H9 (cell line): Measurements from ENCODE around the gene SDC3. TPM values are rescaled to one million over a fixed set of nuclear protein-coding genes. Genes with fewer than 3 reads are reported as not detected.

Source experiments
- DNase-seq: peaks from one replicate; pipeline ENCODE4 v3.0.0-alpha.2; 2017
- H2AFZ ChIP-seq: one replicate; pipeline ENCODE4 v1.6.1; 2013; ENCODE audit warnings: mild to moderate bottlenecking, low read length, control low read depth, moderate library complexity
- H2AK5ac ChIP-seq: 2 replicates; pipeline ENCODE4 v1.6.1; 2013; ENCODE audit warnings: low read length, control low read depth, mixed read lengths; ENCODE audit not compliant: insufficient read length
- H2BK120ac ChIP-seq: one replicate; pipeline ENCODE4 v1.6.1; 2013; ENCODE audit warnings: low read depth, mild to moderate bottlenecking, low read length, control low read depth, inconsistent platforms; ENCODE audit not compliant: poor library complexity, severe bottlenecking
- H2BK12ac ChIP-seq: 2 replicates; pipeline ENCODE4 v1.6.1; 2013; ENCODE audit warnings: low read length, control low read depth, mixed read lengths, low read depth; ENCODE audit not compliant: insufficient read length
- H2BK15ac ChIP-seq: 2 replicates; pipeline ENCODE4 v1.6.1; 2013; ENCODE audit warnings: low read depth, low read length, control low read depth
- H2BK20ac ChIP-seq: one replicate; pipeline ENCODE4 v1.6.1; 2013; ENCODE audit warnings: low read depth, mild to moderate bottlenecking, low read length, control low read depth, inconsistent platforms; ENCODE audit not compliant: poor library complexity, severe bottlenecking
- H2BK5ac ChIP-seq: 2 replicates; pipeline ENCODE4 v1.6.1; 2013; ENCODE audit warnings: low read length, control low read depth, mixed read lengths; ENCODE audit not compliant: insufficient read length
- H3K14ac ChIP-seq: 2 replicates; pipeline ENCODE4 v1.6.1; 2013; ENCODE audit warnings: low read length, control low read depth; ENCODE audit not compliant: insufficient read depth
- H3K18ac ChIP-seq: 2 replicates; pipeline ENCODE4 v1.6.1; 2013; ENCODE audit warnings: low read depth, mild to moderate bottlenecking, mixed read lengths, low read length, control low read depth; ENCODE audit not compliant: insufficient read length
- H3K23ac ChIP-seq: 2 replicates; pipeline ENCODE4 v1.6.1; 2013; ENCODE audit warnings: low read length, control low read depth, mixed read lengths, low read depth; ENCODE audit not compliant: insufficient read length
- H3K23me2 ChIP-seq: 2 replicates; pipeline ENCODE4 v1.6.1; 2013; ENCODE audit warnings: low read depth, mild to moderate bottlenecking, mixed read lengths, low read length, control low read depth; ENCODE audit not compliant: insufficient read length, poor library complexity, severe bottlenecking
- H3K27ac ChIP-seq: 2 replicates; pipeline ENCODE4 v1.5.1; 2013; ENCODE audit warnings: low read length, control low read depth, mixed read lengths, low read depth; ENCODE audit not compliant: insufficient read length
- H3K27me3 ChIP-seq: 2 replicates; pipeline ENCODE4 v1.6.1; 2013; ENCODE audit warnings: low read length, control low read depth, inconsistent platforms; ENCODE audit not compliant: insufficient read depth
- H3K4ac ChIP-seq: 2 replicates; pipeline ENCODE4 v1.6.1; 2013; ENCODE audit warnings: low read depth, mild to moderate bottlenecking, control low read depth, inconsistent platforms, low read length, moderate library complexity
- H3K4me1 ChIP-seq: 2 replicates; pipeline ENCODE4 v1.6.1; 2013; ENCODE audit warnings: low read length, control low read depth, inconsistent platforms; ENCODE audit not compliant: insufficient read depth
- H3K4me2 ChIP-seq: 2 replicates; pipeline ENCODE4 v1.6.1; 2013; ENCODE audit warnings: low read length, control low read depth, mixed read lengths; ENCODE audit not compliant: insufficient read length, insufficient read depth
- H3K56ac ChIP-seq: 2 replicates; pipeline ENCODE4 v1.6.1; 2013; ENCODE audit warnings: low read depth, mild to moderate bottlenecking, mixed read lengths, low read length, control low read depth; ENCODE audit not compliant: insufficient read length
- H3K79me1 ChIP-seq: 2 replicates; pipeline ENCODE4 v1.6.1; 2013; ENCODE audit warnings: low read depth, mild to moderate bottlenecking, moderate library complexity, low read length, control low read depth, inconsistent platforms; ENCODE audit not compliant: insufficient read depth, poor library complexity, severe bottlenecking
- H3K79me2 ChIP-seq: 2 replicates; pipeline ENCODE4 v1.6.1; 2013; ENCODE audit warnings: low read length, control low read depth, inconsistent platforms; ENCODE audit not compliant: insufficient read depth
- H3K9ac ChIP-seq: 2 replicates; pipeline ENCODE4 v1.6.1; 2013; ENCODE audit warnings: low read length, control low read depth, mixed read lengths; ENCODE audit not compliant: insufficient read length; ENCODE audit errors: extremely low read depth
- H3K9me3 ChIP-seq: one replicate; pipeline ENCODE4 v1.6.1; 2013; ENCODE audit warnings: low read depth, low read length, inconsistent platforms; ENCODE audit not compliant: control insufficient read depth
- H3T11ph ChIP-seq: one replicate; pipeline ENCODE4 v1.6.1; 2013; ENCODE audit warnings: mild to moderate bottlenecking, low read length, control low read depth, inconsistent platforms
- H4K20me1 ChIP-seq: one replicate; pipeline ENCODE4 v1.6.1; 2013; ENCODE audit not compliant: control insufficient read depth, insufficient read length, insufficient read depth
- H4K5ac ChIP-seq: 2 replicates; pipeline ENCODE4 v1.6.1; 2013; ENCODE audit warnings: low read depth, mild to moderate bottlenecking, mixed read lengths, low read length, control low read depth; ENCODE audit not compliant: insufficient read length
- H4K8ac ChIP-seq: replicated peaks from 2 replicates; pipeline ENCODE4 v1.6.1; 2013; ENCODE audit warnings: low read length, control low read depth, mixed read lengths, low read depth; ENCODE audit not compliant: insufficient read length
- H4K91ac ChIP-seq: 2 replicates; pipeline ENCODE4 v1.6.1; 2013; ENCODE audit warnings: low read depth, mild to moderate bottlenecking, moderate library complexity, mixed read lengths, low read length, control low read depth; ENCODE audit not compliant: insufficient read length
- H3K27ac Mint-ChIP-seq, 3 experiments: 2 replicates in 2 of 3; 3 replicates in 1 of 3; pipeline ENCODE4 v1.8.0; 2020 to 2021; ENCODE audit warnings: mixed read lengths in 3 of 3, mild to moderate bottlenecking in 1 of 3, moderate library complexity in 1 of 3
- H3K27me3 Mint-ChIP-seq: 2 replicates; pipeline ENCODE4 v1.8.0; 2021; ENCODE audit warnings: low read depth, mild to moderate bottlenecking, moderate library complexity, mixed read lengths
- H3K36me3 Mint-ChIP-seq, 3 experiments: 2 replicates in 2 of 3; 3 replicates in 1 of 3; pipeline ENCODE4 v1.8.0; 2020 to 2021; ENCODE audit warnings: low read depth in 3 of 3, mixed read lengths in 3 of 3; ENCODE audit not compliant: insufficient read depth in 1 of 3
- H3K4me1 Mint-ChIP-seq, 2 experiments: 2 replicates each; pipeline ENCODE4 v1.8.0; 2020; ENCODE audit warnings: mixed read lengths in 2 of 2
- H3K4me3 Mint-ChIP-seq, 2 experiments: 2 replicates in 1 of 2; 3 replicates in 1 of 2; pipeline ENCODE4 v1.8.0; 2020 to 2021; ENCODE audit warnings: mild to moderate bottlenecking in 2 of 2, mixed read lengths in 2 of 2, moderate library complexity in 1 of 2
- H3K9me3 Mint-ChIP-seq, 2 experiments: 2 replicates in 1 of 2; 3 replicates in 1 of 2; pipeline ENCODE4 v1.8.0; 2020; ENCODE audit warnings: mild to moderate bottlenecking in 2 of 2, mixed read lengths in 2 of 2, moderate library complexity in 1 of 2
- CTCF ChIP-seq: fragments of 200-600 bp; sonication (generic); conservative IDR thresholded peaks from 3 replicates; pipeline ENCODE4 v1.8.0; 2021; ENCODE audit warnings: antibody characterized with exemption, mild to moderate bottlenecking
- WGBS: extraction: QIAGEN DNeasy Blood & Tissue Kit; methylation state at CpG from one replicate; pipeline ENCODE4 v1.1.7; 2013; ENCODE audit warnings: missing lambda C conversion rate, low lambda C conversion rate, mixed read lengths; ENCODE audit not compliant: insufficient read length; ENCODE audit errors: extremely low coverage; 5-methylcytosine and 5-hydroxymethylcytosine counted together
- total RNA-seq: library from RNA; stranded (reverse); gene quantifications from 2 replicates; pipeline ENCODE4 v1.2.1, GENCODE V29; 2021

SDC3 gene
- total RNA-seq, 1 experiment from 2014 or later = 25.9 TPM

- no peak overlapping the region for H2BK15ac ChIP-seq
- H2AK5ac ChIP-seq = no peak overlapping the region
- H3K4me1 ChIP-seq = no peaks in the 10 kb centered on the region
- no peaks in the 10 kb centered on the region for H3K23me2 ChIP-seq
- H3K79me2 ChIP-seq = no peaks in the 10 kb centered on the region
- no peaks in the 10 kb centered on the region for H3K9me3 ChIP-seq
- H3T11ph ChIP-seq = no peak overlapping the region
- no peak overlapping the region for H2BK20ac ChIP-seq
- Mint-ChIP-seq H3K27me3 (no peaks in the 10 kb centered on the region), H3K36me3 (no peaks in the 10 kb centered on the region), H3K4me1 (peaks cover 0 to 13% of the 10 kb centered on the region in 2 experiments; a peak in 2 of 4 replicates), H3K4me3 (no peak overlapping the region), H3K9me3 (no peaks in the 10 kb centered on the region), H3K27ac (no peak overlapping the region)
- H3K56ac ChIP-seq = no peak overlapping the region
- H2BK12ac ChIP-seq = no peak overlapping the region
- no peaks in the 10 kb centered on the region for H4K20me1 ChIP-seq
- no CpG with 5 or more reads among the region's 7 CpGs for WGBS
- H2BK5ac ChIP-seq = no peak overlapping the region
- no peak overlapping the region for H3K18ac ChIP-seq
- no peak overlapping the region for H3K14ac ChIP-seq
- H3K27me3 ChIP-seq = no peaks in the 10 kb centered on the region
- TF ChIP-seq CTCF = no peak
- no peak overlapping the region for H3K9ac ChIP-seq
- H3K27ac ChIP-seq = no peak overlapping the region
- no peak overlapping the region for H3K4ac ChIP-seq
- H2BK120ac ChIP-seq = no peak overlapping the region
- no peak overlapping the region for H4K91ac ChIP-seq
- H2AFZ ChIP-seq = no peak overlapping the region
- no peak for DNase-seq
- H3K79me1 ChIP-seq = no peaks in the 10 kb centered on the region
- H4K5ac ChIP-seq = no peak overlapping the region
- H4K8ac ChIP-seq = no peak overlapping the region
- no peak overlapping the region for H3K4me2 ChIP-seq
- H3K23ac ChIP-seq = no peak overlapping the region
Measured at GRCh38 chr1:30920827-30921226, 12.3 kb upstream of the SDC3 start.
